Activated CD4-positive, alpha-beta T cell treated with anti-CD3 and anti-CD28 coated beads, Interleukin-2, amount 50 U/mL, for 16 hours (primary cell): ENCODE results near the gene ZKSCAN7.
"Not testable (repeated sequence)": the region's sequence is repeated elsewhere in the genome, so short reads cannot be mapped to it uniquely, and the experiment has no call there.

Experiments
- DNase-seq: peaks from one replicate; pipeline ENCODE4 v3.0.0-alpha.2; 2020

Gene ZKSCAN7

DNA sequence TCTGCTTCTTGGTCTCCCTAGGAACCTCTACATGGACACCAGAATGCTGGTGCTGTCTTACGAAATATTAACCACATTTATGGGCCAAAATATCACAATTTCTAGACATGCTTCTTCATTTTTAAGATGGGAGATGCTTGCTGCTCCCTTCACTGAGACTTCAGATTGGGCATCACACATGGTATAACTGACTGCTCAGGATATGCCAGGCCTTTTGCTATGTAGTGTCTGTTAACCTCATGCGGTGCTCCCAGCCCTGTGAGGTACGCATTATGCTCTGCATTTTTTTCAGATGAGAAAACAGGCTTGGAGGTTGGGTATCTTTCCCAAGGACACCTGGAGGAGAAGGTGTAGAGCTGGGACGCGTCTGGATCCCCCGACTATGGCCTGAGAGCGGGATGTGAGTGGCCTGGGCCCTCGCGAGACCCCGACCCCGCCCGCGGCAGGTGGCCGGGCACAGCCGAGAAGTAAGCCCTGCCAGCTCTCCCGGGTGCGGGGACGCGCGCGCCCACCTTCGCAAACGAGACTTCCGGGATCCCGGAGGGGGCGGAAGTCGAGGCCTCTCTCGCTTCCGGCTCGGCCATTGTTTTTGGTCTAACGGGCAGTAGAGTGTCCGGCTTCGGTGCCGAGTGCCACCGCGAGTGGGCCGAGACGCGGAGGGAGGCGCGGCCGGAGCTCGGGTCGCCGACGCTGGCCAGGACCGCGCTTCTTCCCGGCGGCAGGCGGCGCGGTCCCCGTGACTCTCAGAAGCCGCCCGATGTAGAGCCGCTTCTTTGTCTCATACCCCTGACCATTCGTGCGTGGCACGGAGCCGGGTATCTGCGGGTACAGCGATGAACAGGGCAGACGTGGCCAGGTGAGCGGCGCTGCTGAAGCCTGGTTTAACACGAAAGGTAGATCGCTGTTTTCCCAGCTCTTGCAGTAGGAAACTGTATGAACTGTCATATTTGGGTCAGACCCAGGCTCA, at the start of gene ZKSCAN7:
Gene ZKSCAN7 (plus strand): TSS at position 568 of the 967 bp plus-strand sequence. CDS start 1,855 bp downstream, outside the sequence.
- peak; percentile 24 for DNase-seq

DNA sequence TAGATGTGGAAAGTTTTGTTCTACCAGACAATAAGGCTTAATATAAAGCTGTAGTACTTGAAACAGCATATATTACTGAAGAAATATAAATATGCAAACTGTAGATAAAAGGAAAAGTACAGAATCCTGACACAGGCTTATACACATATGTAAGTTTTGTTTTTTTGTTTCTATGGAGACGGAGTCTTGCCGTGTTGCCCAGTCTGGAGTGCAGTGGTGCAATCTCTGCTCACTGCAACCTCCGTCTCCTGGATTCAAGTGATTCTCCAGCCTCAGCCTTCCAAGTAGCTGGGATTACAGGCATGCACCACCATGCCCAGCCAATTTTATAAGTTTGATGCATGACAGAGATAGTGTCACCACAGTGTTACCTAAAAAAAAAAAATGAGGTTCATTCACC, 48.4 kb upstream of the ZKSCAN7 start:
- no peak for DNase-seq

DNA sequence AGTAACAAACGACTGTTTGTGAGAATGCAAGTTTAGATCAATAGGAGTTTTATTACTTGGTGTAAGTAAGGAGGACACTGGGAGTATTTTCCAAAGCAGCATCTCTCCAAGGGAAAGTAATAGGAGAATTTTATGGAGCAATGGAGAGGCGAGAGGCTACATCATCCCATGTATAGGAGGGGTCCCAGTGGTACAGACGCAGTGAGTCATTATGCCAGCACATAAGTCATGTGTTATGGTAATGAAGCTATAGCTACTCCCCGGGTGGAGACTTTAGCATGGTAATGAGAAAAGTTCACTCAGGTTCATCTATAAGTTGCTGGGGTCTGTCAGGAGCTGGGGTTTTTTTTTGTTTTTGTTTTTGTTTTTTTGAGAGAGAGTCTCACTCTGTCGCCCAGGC, 48.0 kb upstream of the ZKSCAN7 start:
- DNase-seq: no peak

DNA sequence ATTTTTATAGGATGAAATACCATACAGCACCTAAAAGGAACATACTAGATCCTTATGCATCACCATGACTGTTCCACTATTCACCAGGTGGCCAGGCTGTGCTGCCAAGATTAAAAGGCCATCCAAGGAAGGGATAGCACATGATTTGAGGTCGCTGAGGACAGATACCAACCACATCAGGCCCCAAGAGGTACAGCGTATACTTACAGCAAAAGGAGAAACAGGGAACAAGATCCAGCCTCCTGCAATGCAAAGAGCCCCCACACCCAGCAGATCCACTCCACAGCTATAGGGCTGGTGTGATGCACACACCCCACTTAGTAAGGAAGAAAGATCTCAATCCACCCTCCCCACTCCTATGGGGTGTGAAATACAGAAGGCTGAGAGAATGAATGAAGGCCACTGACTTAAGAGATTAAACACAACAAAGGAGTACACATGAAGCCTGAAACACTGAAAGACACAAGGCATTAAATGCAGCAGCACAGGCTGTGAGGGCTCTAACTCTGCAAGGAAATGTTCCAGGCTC, 45.5 kb upstream of the ZKSCAN7 start:
- peak; percentile 1 for DNase-seq

DNA sequence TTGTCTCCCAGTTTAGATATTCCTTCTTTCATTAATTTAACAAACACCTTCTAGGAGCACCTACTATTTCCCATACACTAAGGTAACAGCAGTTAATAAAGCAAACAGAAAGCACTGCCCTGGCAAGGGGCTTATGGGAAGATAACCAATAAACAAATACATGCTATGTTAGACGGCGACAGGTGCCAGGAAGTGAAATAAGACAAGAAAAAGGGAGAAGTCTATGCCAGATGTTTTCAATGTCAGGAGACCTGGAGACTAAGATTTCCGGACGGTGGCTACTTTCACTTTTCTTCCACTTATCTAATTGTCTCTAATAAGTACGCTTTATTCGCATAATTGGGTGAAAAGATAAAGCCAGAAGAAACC, 45.0 kb upstream of the ZKSCAN7 start:
- DNase-seq: peak; percentile 5

DNA sequence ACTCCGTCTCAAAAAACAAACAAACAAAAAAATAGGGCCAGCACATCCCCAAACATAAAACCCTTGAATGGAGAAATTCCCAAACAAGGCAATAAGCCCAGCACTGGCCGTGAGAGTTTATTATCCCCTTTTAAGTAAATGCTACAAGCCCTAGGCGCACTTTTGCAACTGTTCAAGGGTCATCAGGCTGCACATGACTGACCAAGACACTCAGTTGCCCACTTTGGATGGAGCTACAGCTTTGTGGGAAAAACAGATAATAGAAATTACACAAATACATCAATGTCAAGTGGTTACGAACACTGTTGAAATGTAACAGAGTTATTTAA, 43.8 kb upstream of the ZKSCAN7 start:
- DNase-seq: no peak

DNA sequence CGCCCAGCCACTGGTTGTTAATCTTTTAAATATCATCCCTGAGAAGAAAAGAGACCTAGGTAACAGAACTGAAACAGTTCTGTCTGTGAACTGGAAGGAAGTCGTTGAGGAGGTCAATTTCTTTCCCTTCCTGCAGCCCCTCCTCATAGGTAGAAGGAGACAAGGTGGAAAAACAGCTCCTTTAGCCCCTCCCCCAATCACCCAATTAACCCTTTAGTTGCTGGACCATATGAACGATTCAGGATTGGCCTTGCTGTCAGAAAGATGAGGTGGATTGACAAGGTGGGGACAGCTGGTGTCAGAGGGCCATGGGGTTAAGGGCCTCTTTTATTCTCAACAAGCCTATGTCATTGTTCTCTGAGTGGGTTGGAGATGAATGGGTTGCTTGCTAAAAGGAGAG, 41.5 kb upstream of the ZKSCAN7 start:
- no peak for DNase-seq

DNA sequence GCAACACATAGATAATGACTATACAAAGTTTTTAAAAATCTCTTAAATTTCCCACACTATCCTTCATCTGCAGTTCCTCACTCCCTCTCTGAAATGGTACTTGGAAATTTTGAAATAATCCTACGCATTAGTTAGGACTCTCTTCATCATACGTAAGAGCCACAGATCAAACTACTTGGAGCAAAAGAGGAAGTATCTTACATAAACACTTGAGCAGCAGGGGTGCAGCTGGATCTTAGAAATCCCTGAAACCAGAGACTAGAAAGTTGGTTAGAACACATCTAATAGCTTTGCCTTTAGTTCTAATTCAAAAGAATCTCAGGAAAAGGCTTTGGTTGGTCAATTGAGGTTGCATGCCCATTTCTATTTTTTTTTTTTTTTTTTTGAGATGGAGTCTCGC, 38.8 kb upstream of the ZKSCAN7 start:
- no peak for DNase-seq

DNA sequence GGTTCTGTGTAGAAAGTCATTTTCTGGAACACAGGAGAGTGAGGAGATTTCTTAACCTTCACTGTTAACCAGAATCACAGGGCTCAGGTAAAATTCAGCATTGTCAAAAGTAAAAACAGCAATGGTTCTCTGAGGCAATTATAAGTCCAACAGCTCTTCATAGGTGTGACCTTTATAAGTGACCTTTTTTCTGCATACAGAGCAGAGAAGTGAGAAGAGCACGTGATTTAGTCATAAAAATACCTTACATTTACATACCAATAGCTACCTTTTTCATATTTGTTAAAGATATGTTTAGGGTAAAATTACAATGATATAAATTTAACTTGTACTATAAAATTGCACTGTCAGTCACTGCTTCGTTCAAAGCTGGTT, 36.2 kb upstream of the ZKSCAN7 start:
- DNase-seq: no peak

DNA sequence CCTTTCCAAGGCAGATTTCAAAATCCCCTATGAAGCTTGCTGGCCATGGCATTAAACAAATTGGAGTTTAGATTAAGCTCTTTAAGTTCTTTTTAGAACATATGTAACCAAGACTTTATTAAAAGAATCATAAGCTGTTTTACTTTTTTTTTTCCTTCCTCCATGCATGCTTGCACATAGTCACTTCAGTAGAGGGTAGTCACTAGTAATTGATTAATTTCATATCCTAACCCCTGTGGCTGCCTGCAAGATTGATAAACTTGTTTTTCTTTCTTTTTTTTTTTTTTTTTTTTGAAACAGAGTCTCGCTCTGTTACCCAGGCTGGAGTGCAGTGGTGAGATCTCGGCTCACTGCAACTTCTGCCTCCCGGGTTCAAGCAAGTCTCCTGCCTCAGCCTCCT, 33.3 kb upstream of the ZKSCAN7 start:
- DNase-seq: no peak

DNA sequence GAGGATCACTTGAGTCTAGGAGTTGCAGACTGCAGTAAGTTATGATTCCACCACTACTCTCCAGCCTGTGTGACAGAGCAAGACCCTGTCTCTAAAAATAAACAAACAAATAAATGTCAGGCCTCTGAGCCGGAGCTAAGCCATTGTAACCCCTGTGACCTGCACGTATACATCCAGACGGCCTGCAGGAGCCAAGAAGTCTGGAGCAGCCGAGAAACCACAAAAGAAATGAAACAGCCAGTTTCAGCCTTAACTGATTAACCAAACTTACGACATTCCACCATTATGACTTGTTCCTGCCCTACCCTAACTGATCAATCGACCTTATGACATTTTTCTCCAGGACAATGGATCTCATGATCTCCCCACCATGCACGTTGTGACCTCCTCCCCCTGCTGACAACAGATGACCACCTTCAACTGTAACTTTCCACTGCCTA, 32.5 kb upstream of the ZKSCAN7 start:
- no peak for DNase-seq

DNA sequence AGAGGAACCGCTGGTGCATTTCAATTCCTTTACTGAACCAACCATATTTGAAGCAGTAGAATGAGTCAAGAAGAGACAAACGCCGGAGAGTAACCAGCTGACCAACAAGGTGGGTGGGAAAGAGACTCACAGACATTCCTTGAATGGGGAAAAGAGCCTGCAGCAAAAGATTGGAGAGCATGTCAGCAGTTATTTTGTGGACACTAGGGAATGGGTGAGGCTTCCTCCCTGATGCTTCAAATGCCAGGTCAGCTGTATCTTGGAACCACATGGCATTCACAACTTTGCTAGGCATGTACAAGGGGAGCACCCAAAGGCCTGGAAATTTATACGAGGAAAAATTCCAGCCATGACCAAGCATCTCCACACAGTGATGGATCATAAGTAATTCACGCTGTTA, 29.9 kb upstream of the ZKSCAN7 start:
- no peak for DNase-seq

DNA sequence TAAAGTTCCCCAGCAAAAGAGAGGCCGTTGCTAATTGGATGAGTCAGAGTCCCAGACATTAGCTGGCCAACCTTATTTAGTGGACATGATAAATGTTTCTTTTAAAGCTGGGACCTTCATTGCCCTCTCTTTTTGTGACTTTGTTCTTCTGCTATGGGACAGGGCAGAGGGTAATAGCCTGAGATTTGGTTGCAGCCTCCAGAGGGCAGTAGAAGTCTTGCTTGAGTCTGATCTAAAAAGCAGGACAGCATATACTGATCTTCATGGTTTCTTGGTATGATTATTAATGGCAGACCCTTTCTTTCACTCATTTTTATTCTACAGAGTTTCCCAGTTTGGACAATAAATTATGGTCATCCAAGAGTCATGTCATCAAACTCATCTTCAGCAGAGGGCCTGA, 25.1 kb upstream of the ZKSCAN7 start:
- peak; percentile 7 for DNase-seq

DNA sequence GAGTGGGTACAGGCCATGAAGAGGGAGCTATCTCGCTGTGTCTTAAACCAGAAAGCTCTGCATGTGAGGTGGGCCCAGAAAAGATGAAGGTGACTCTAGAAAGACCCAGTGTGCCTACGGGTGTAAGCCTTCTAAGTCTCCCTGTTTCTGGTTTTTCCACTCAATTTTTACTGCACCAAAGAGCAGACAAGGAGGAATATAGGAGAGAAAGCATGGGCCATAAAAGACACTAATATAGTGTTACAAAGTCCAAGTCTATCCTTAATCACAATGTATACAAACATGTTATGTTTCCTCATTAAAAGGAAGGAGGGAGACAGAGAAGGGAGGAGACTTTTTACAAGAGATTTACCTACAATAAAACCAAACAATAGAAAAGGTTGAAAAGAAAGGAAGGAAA, 24.1 kb upstream of the ZKSCAN7 start:
- DNase-seq: no peak

DNA sequence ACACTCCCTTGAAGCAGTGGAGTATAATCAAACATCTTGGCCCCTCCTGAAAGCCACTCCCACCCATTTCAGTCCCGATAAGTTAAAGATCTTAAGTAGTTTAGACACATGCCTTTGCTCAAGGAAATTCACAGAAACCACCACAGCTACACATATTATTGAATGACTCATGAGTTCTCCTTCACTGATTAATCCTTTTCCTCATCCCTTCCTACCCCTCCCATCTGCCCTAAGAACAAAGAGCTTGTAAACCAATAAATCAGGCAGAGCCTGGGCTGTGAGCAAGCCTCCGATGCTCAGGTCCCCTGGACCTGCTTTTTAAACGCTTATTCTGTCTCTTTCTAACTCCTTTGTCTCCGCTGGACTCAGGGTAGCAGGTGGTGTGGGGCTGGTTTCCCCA, 20.3 kb upstream of the ZKSCAN7 start:
- DNase-seq: not testable (repeated sequence)

DNA sequence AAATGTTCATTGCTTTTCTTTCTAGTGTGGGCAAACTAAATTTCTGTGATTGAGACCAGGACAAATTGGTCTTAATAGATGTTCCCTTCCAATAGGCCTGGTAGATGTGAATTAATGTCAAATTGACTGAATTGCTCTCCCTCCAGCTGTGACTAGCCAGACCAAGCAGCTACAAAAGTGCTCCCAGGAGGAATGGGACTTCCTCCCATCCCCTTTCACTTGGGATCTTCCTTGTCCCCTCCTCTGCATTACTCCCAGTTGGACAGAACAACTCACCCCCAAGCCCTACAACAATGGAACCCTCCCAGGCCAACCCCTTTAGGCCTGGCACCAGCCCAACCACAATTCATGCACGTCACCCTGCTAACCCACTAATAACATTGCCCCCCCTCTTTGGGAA, 19.6 kb upstream of the ZKSCAN7 start:
- no peak for DNase-seq

DNA sequence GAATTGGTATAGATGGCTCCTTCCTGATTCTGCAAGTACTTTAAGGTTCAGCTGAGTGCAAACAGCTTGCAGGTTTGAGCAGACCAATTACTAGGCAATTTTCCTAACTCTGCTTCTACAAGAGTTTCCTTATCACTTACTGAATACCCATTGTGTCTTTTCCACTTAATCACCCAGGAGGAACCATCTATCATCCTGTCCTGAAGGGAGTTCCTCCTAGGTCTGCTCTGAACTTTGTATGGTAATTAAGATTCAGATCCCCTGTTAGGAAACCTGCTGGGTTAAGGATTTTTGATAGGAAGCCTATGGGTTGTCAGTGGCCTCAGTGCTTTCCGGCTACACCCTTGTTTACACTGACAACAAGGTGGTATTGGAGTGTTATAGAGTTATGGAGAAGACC, 10.2 kb upstream of the ZKSCAN7 start:
- DNase-seq: not testable (repeated sequence)

DNA sequence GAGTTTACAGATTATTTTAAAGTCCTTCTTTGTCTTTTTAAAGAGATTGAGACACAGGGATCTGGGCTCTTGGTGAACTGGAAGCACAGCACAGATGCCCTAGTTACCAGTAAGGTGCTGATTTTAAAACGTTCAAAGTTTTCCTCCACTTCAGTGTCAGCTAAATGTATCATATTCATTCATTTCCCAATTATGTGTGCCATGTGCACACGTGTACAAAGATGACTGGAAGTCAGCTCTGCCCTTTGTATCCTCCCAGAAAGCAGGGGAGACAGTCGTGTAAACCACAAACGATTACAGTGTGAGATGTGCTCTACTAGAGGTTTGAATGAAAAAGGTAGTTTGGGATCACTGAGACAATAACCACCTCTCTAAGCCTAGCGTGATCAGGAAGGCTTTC, 730 bp downstream of the ZKSCAN7 start:
- no peak for DNase-seq

DNA sequence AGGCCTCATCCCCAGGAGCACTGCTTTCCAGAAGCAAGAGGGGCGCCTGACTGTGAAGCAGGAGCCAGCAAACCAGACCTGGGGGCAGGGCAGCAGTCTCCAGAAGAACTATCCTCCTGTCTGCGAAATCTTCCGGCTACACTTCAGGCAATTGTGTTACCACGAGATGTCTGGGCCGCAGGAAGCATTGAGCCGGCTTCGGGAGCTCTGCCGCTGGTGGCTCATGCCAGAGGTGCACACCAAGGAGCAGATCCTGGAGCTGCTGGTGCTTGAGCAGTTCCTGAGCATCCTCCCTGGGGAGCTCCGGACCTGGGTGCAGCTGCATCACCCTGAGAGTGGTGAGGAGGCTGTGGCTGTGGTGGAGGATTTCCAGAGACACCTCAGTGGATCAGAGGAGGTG, 2.1 kb downstream of the ZKSCAN7 start:
- DNase-seq: no peak

DNA sequence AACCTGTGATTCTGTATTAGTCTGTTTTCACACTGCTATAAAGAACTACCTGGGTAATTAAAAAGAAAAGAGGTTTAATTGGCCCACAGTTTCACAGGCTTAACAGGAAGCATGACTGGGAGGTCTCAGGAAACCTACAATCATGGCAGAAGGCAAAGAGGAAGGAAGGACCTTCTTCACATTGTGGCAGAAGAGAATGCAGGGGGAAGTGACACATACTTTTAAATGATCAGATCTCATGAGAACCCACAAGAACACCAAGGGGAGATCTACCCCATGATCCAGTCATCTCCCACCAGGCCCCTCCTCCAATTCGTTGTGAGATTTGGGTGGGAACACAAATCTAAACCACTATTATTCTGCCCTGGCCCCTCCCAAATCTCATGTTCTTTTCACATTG, 6.1 kb downstream of the ZKSCAN7 start:
- DNase-seq: no peak

DNA sequence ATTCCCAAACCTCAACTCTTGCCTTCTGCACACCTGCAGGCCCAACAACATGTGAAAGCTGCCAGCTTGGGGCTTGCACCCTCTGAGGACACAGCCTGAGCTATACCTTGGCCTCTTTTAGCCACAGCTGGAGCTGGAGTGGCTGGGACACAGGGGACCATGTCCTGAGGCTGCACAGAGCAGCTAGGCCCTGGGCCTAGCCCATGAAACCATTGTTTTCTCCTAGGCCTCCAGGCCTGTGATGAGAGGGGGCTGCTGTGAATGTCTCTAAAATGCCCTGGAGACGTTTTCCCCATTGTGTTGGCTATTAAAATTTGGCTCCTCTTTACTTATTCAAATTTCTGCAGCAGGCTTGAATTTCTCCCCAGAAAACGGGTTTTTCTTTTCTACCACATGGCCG, 7.2 kb downstream of the ZKSCAN7 start:
- no peak for DNase-seq

DNA sequence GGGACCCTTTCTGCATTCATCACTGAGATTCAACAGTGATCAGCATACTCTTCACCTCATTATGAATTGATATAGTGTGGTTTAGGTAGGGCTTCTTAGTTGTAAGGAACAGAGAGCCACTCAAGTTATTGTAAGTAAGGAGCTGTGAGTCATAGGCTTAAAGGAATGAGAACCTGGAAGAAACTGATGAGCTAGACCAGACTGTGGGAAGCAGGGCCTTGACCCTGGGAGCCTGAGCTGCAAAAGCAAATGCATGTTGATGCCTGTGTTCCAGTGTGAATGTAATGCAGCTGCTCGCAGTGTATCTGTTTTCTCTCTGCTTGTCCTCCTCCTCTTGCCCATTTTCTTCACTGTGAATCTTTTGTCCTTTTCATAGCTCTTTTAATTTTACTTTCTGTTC, 13.6 kb downstream of the ZKSCAN7 start:
- DNase-seq: no peak

DNA sequence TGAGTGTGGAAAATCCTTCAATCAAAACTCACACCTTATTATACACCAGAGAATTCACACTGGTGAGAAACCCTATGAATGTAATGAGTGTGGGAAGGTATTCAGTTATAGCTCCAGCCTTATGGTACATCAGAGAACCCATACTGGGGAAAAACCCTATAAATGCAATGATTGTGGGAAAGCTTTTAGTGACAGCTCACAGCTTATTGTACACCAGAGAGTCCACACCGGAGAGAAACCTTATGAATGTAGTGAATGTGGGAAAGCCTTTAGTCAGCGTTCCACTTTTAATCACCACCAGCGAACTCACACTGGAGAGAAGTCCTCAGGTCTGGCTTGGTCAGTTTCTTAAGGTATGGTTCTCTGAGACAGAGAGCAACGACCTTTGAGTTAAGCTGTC, 16.0 kb downstream of the ZKSCAN7 start:
- DNase-seq: no peak

DNA sequence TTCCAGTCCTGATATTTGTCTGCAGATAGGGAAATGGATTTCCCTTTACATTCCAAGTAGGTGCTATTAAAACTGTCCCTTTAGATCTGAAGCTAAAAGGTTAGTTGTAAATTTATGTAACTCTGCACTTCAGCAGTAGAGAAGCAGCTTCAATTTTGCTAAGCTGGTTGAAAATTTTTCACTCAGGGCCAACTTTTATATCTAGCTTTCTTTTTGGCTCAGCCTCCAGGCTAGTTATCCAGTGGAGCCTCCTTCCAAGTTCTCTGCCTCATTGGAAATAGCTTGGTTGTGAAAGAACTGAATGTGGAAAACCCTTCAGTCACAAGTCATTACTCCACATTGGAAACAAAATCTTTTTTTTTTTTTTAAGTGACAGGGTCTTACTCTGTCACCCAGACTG, 21.6 kb downstream of the ZKSCAN7 start:
- no peak for DNase-seq
